IMR-90 (cell line): ENCODE results near the gene LAMA3.

Experiments used
- BHLHE40 ChIP-seq: fragments of 150-350 bp; IDR thresholded peaks from 2 replicates; pipeline ENCODE4 v1.6.1; 2016; ENCODE audit warnings: mild to moderate bottlenecking, low read depth, low read length
- FOS ChIP-seq: fragments of 150-350 bp; IDR thresholded peaks from 2 replicates; pipeline ENCODE4 v1.6.1; 2016; ENCODE audit warnings: low read depth, low read length
- MAFK ChIP-seq: IDR thresholded peaks from 2 replicates; pipeline ENCODE4 v1.6.1; 2012; ENCODE audit warnings: low read depth, low read length, improper control_type of control experiment
- MAZ ChIP-seq: IDR thresholded peaks from 2 replicates; pipeline ENCODE4 v1.6.1; 2012; ENCODE audit warnings: low read depth, mild to moderate bottlenecking, low read length, improper control_type of control experiment, moderate library complexity, borderline replicate concordance
- MXI1 ChIP-seq: IDR thresholded peaks from 2 replicates; pipeline ENCODE4 v1.6.1; 2012; ENCODE audit warnings: low read depth, mild to moderate bottlenecking, low read length, moderate library complexity, borderline replicate concordance
- POLR2A ChIP-seq: IDR thresholded peaks from 2 replicates; pipeline ENCODE4 v1.6.1; 2012; ENCODE audit warnings: mild to moderate bottlenecking, low read depth, low read length
- RAD21 ChIP-seq: IDR thresholded peaks from 2 replicates; pipeline ENCODE4 v1.6.1; 2012; ENCODE audit warnings: low read length, improper control_type of control experiment
- RCOR1 ChIP-seq: IDR thresholded peaks from 2 replicates; pipeline ENCODE4 v1.6.1; 2012; ENCODE audit warnings: mild to moderate bottlenecking, low read length, improper control_type of control experiment; ENCODE audit not compliant: insufficient replicate concordance
- RFX5 ChIP-seq: IDR thresholded peaks from 2 replicates; pipeline ENCODE4 v1.8.0; 2012; ENCODE audit warnings: low read depth, mild to moderate bottlenecking, low read length, moderate library complexity
- SMC3 ChIP-seq: fragments of 150-350 bp; IDR thresholded peaks from 2 replicates; pipeline ENCODE4 v1.6.1; 2016; ENCODE audit warnings: low read depth, mild to moderate bottlenecking, antibody characterized with exemption, low read length, moderate library complexity
- TF ChIP-seq, protein P1 (sequence below): conservative IDR thresholded peaks from 2 replicates; pipeline ENCODE4 v1.5.1; 2012; ENCODE audit warnings: mild to moderate bottlenecking, low read depth, low read length, improper control_type of control experiment
- TF ChIP-seq, protein P2 (sequence below): fragments of 150-350 bp; IDR thresholded peaks from 2 replicates; pipeline ENCODE4 v1.6.1; 2017; ENCODE audit warnings: mild to moderate bottlenecking, antibody characterized with exemption, low read length, low read depth

DNA sequence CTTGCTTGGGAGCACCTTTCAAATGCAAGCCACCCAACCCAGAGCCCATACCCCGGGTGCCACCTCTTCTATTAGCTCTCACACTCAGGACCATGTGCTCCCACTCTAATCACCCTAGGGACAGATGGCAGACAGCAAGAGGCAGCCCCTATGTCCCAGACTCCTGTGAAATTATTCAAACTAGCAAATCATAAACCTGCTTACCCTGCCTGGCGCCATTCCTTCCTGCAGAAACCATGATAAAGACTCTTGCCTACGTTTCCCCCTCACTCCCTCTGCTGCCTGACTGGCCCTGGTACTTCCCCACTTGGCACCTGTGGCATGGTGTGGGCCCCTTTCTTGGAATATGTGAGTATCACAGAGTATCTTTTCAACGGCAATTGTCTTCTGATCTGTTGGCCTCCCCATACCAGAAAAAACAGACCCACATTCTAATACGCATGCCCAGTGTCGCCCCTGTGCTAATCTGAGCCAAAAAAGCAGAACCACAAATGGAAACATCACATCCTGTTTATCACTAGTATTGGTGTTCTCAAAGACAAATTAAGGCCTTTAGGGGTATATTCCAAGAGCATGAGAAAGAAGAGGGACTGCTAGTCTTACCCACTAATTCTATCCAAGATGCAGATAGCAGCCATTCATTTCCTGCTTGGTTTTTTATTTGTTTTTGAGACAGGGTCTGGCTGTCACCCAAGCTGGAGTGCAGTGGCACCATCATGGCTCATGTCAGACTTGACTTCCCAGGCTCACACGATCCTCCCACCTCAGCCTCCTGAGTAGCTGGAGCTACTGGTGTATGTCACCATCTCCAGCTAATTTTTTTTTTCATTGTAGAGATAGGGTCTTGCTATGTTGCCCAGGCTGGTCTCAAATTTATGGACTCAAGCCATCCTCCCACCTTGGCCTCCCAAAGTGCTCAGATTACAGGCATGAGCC lies 281.2 kb downstream of the LAMA3 start:
- TF ChIP-seq MAFK, result no peak
- TF ChIP-seq, protein P1, sequence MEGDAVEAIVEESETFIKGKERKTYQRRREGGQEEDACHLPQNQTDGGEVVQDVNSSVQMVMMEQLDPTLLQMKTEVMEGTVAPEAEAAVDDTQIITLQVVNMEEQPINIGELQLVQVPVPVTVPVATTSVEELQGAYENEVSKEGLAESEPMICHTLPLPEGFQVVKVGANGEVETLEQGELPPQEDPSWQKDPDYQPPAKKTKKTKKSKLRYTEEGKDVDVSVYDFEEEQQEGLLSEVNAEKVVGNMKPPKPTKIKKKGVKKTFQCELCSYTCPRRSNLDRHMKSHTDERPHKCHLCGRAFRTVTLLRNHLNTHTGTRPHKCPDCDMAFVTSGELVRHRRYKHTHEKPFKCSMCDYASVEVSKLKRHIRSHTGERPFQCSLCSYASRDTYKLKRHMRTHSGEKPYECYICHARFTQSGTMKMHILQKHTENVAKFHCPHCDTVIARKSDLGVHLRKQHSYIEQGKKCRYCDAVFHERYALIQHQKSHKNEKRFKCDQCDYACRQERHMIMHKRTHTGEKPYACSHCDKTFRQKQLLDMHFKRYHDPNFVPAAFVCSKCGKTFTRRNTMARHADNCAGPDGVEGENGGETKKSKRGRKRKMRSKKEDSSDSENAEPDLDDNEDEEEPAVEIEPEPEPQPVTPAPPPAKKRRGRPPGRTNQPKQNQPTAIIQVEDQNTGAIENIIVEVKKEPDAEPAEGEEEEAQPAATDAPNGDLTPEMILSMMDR, result no peak
- TF ChIP-seq SMC3, result no peak
- TF ChIP-seq, protein P2, sequence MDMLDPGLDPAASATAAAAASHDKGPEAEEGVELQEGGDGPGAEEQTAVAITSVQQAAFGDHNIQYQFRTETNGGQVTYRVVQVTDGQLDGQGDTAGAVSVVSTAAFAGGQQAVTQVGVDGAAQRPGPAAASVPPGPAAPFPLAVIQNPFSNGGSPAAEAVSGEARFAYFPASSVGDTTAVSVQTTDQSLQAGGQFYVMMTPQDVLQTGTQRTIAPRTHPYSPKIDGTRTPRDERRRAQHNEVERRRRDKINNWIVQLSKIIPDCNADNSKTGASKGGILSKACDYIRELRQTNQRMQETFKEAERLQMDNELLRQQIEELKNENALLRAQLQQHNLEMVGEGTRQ, result no peak
- TF ChIP-seq BHLHE40, result no peak
- no peak for TF ChIP-seq POLR2A
- TF ChIP-seq MAZ, result no peak
- TF ChIP-seq RAD21, result no peak
- TF ChIP-seq RFX5, result no peak
- TF ChIP-seq MXI1, result no peak
- no peak for TF ChIP-seq RCOR1
- no peak for TF ChIP-seq FOS
